HCT116 (cell line): ENCODE data around the gene RECQL5. TPM values are rescaled to one million over a fixed set of nuclear protein-coding genes. Genes with fewer than 3 reads are reported as not detected.

Experiments used
- ATAC-seq: fragments of 200-7000 bp; cut with Tn5 transposase; 2 replicates; pipeline ENCODE4 v1.9.1; 2020; ENCODE audit warnings: mild to moderate bottlenecking, moderate library complexity
- BruUV-seq: library from RNA; stranded (reverse); fragments of 400-500 nt; replicated peaks from 2 replicates; lab custom pipeline; 2021; lab: Mats Ljungman, UMichigan
- CTCF ChIA-PET: fragments of 300-600 bp; sonication (Branson Sonifier 250); formaldehyde crosslinking; loops from one replicate; lab custom pipeline; 2021; ENCODE audit warnings: antibody characterized with exemption; lab: Charles Lee
- POLR2A ChIA-PET: fragments of 300-600, 350-600 bp; sonication (Branson Sonifier 250); formaldehyde crosslinking; loops from one replicate; lab custom pipeline; 2021; ENCODE audit warnings: antibody characterized with exemption; lab: Charles Lee
- RAD21 ChIA-PET, 2 experiments: fragments of 300-600 bp; sonication (Branson Sonifier 250); formaldehyde crosslinking; loops; one replicate each; lab custom pipeline; 2023; ENCODE audit warnings: low total read pairs in 2 of 2; ENCODE audit not compliant: uncharacterized antibody in 2 of 2, unreplicated experiment in 2 of 2, low non-redundant PET in 1 of 2; lab: Charles Lee
- DNase-seq: peaks from one replicate; pipeline ENCODE4 v3.0.0-alpha.2; 2010; ENCODE audit warnings: low read depth, low spot score
- H2AFZ ChIP-seq: fragments of 200-600 bp; shearing (Covaris generic), sonication (generic); 2 replicates; pipeline ENCODE4 v1.6.1; 2017; ENCODE audit warnings: low read depth, mixed run types, mixed read lengths, antibody characterized with exemption, low read length; ENCODE audit not compliant: poor library complexity, severe bottlenecking
- H3K27ac ChIP-seq: 2 replicates; pipeline ENCODE4 v1.5.1; 2012; ENCODE audit warnings: low read depth, low read length
- H3K27me3 ChIP-seq: fragments of 200-600 bp; sonication (generic); 2 replicates; pipeline ENCODE4 v1.6.1; 2016; ENCODE audit warnings: mixed run types, low read length, mixed read lengths; ENCODE audit not compliant: insufficient read depth
- H3K36me3 ChIP-seq, 2 experiments: fragments of 200-500 bp in 1 of 2; fragments of 200-600 bp in 1 of 2; sonication (Bioruptor generic) in 1 of 2; sonication (generic) in 1 of 2; 2 replicates each; pipeline versions ENCODE4 v1.5.1 to v1.6.1; 2014 to 2016; ENCODE audit warnings: low read length in 2 of 2, inconsistent platforms in 1 of 2, mixed read lengths in 1 of 2, mixed run types in 1 of 2; ENCODE audit not compliant: insufficient read depth in 2 of 2, control insufficient read depth in 1 of 2
- H3K4me1 ChIP-seq, 2 experiments: fragments of 200-600 bp in 1 of 2; sonication (generic) in 1 of 2; 2 replicates each; pipeline versions ENCODE4 v1.5.1 to v1.6.1; 2012 to 2017; ENCODE audit warnings: low read length in 2 of 2, inconsistent platforms in 1 of 2, mild to moderate bottlenecking in 1 of 2, mixed read lengths in 1 of 2, mixed run types in 1 of 2, moderate library complexity in 1 of 2; ENCODE audit not compliant: insufficient read depth in 2 of 2, control insufficient read depth in 1 of 2
- H3K4me2 ChIP-seq: fragments of 200-600 bp; sonication (generic); 2 replicates; pipeline ENCODE4 v1.6.1; 2017; ENCODE audit warnings: mixed run types, low read length, mixed read lengths
- H3K4me3 ChIP-seq, 2 experiments: fragments of 200-600 bp in 1 of 2; sonication (generic) in 1 of 2; replicated peaks in 1 of 2; 2 replicates each; pipeline ENCODE4 v1.5.1; 2011 to 2016; ENCODE audit warnings: low read length in 2 of 2, control low read depth in 1 of 2, low read depth in 1 of 2, mild to moderate bottlenecking in 1 of 2, mixed read lengths in 1 of 2, mixed run types in 1 of 2
- H3K79me2 ChIP-seq: fragments of 200-600 bp; sonication (generic); 2 replicates; pipeline ENCODE4 v1.6.1; 2017; ENCODE audit warnings: mild to moderate bottlenecking, mixed run types, low read length, moderate library complexity, mixed read lengths; ENCODE audit not compliant: insufficient read depth
- H3K9ac ChIP-seq: fragments of 200-600 bp; sonication (generic); 2 replicates; pipeline ENCODE4 v1.6.1; 2016; ENCODE audit warnings: low read length, mixed read lengths
- H3K9me2 ChIP-seq: fragments of 200-600 bp; sonication (generic), shearing (Covaris generic); 2 replicates; pipeline ENCODE4 v1.6.1; 2017; ENCODE audit warnings: mixed run types, mild to moderate bottlenecking, moderate library complexity; ENCODE audit not compliant: insufficient read depth
- H3K9me3 ChIP-seq, 2 experiments: fragments of 200-500 bp in 1 of 2; fragments of 200-600 bp in 1 of 2; sonication (Bioruptor generic) in 1 of 2; sonication (generic) in 1 of 2; 2 replicates each; pipeline ENCODE4 v1.6.1; 2014 to 2017; ENCODE audit warnings: low read length in 2 of 2, mixed read lengths in 2 of 2, inconsistent platforms in 1 of 2, low read depth in 1 of 2, mild to moderate bottlenecking in 1 of 2, mixed run types in 1 of 2, moderate library complexity in 1 of 2; ENCODE audit not compliant: control insufficient read depth in 1 of 2, insufficient read depth in 1 of 2
- H4K20me1 ChIP-seq: fragments of 200-600 bp; sonication (generic), shearing (Covaris generic); 2 replicates; pipeline ENCODE4 v1.6.1; 2017; ENCODE audit warnings: mixed run types, mild to moderate bottlenecking, moderate library complexity; ENCODE audit not compliant: insufficient read depth
- CBX3 ChIP-seq: IDR thresholded peaks from 2 replicates; pipeline ENCODE4 v1.6.1; 2012; ENCODE audit warnings: low read depth
- ELF1 ChIP-seq: IDR thresholded peaks from 2 replicates; pipeline ENCODE4 v1.6.1; 2012; ENCODE audit warnings: low read depth, borderline replicate concordance
- MAX ChIP-seq: IDR thresholded peaks from 2 replicates; pipeline ENCODE4 v1.6.1; 2012
- POLR2A ChIP-seq: IDR thresholded peaks from 2 replicates; pipeline ENCODE4 v1.7.0; 2011; ENCODE audit warnings: borderline replicate concordance; ENCODE audit not compliant: insufficient read depth, insufficient read length; ENCODE audit errors: extremely low read depth
- RAD21 ChIP-seq: IDR thresholded peaks from 2 replicates; pipeline ENCODE4 v1.6.1; 2012; ENCODE audit warnings: low read depth, mild to moderate bottlenecking
- REST ChIP-seq: IDR thresholded peaks from 2 replicates; pipeline ENCODE4 v1.6.1; 2012; ENCODE audit warnings: low read depth
- SP1 ChIP-seq: IDR thresholded peaks from 2 replicates; pipeline ENCODE4 v1.6.1; 2012; ENCODE audit warnings: low read depth
- SRF ChIP-seq: IDR thresholded peaks from 2 replicates; pipeline ENCODE4 v1.6.1; 2012; ENCODE audit warnings: low read depth
- TCF7L2 ChIP-seq: IDR thresholded peaks from 2 replicates; pipeline ENCODE4 v1.7.0; 2011; ENCODE audit warnings: borderline replicate concordance, inconsistent platforms; ENCODE audit not compliant: insufficient read depth, insufficient read length; ENCODE audit errors: extremely low read depth
- YY1 ChIP-seq: IDR thresholded peaks from 2 replicates; pipeline ENCODE4 v1.6.1; 2011; ENCODE audit warnings: low read length, low read depth, moderate library complexity, mild to moderate bottlenecking; ENCODE audit not compliant: insufficient replicate concordance; ENCODE audit errors: extremely low read depth
- ZFX ChIP-seq: fragments of 450-650 bp; IDR thresholded peaks from 2 replicates; pipeline ENCODE4 v1.6.1; 2017
- intact Hi-C: fragments of 100-400 bp; cut with micrococcal nuclease; formaldehyde crosslinking; loops from 2 replicates; pipeline ENCODE4 v1.10.0; 2022
- total RNA-seq: library from RNA; stranded (reverse); gene quantifications from one replicate; pipeline ENCODE4 v1.2.1, GENCODE V29; 2021; ENCODE audit not compliant: unreplicated experiment
- TF ChIP-seq, protein P1 (sequence below): IDR thresholded peaks from 2 replicates; pipeline ENCODE4 v1.6.1; 2012
- TF ChIP-seq, protein P2 (sequence below), 3 experiments: fragments of 200-600 bp in 1 of 3; sonication (generic) in 1 of 3; IDR thresholded peaks in 2 of 3; conservative IDR thresholded peaks in 1 of 3; 2 replicates each; pipeline ENCODE4 v1.5.1; 2012 to 2017; ENCODE audit warnings: low read depth in 2 of 3, low read length in 2 of 3, antibody characterized with exemption in 1 of 3, borderline replicate concordance in 1 of 3, control low read depth in 1 of 3, mild to moderate bottlenecking in 1 of 3, mixed read lengths in 1 of 3, mixed run types in 1 of 3, moderate library complexity in 1 of 3; ENCODE audit not compliant: insufficient read depth in 1 of 3

Gene RECQL5
- total RNA-seq, 1 experiment from 2014 or later: 83.3 TPM

DNA sequence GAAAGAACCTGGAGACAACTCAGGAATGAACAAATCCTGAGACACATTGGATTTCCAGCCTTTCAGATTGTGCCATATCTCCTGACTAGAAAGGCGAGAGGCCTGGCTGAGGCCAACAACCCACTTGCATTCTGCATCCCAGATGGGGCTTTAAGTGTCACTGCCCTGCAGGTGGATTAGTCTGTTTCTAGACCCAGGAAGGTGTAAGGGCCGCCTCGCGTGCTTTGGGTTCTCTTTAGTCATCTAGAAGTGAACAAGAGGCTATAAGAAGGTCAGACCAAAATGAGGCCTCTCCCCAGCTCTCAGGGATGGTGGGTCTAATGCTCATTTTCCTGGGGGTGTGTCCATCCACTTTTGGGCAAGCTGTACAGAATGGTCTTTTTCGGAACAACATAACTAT, 5.1 kb upstream of the RECQL5 start:
- Histone ChIP-seq H4K20me1 (0 out of 2 replicates have a peak, but pooled peaks cover 4% of the 10 kb centered on the region), H3K27ac (no peak overlapping the region), H3K79me2 (peaks cover 91% of the 10 kb centered on the region), H3K4me3 (no peak overlapping the region), H3K9me2 (no peaks in the 10 kb centered on the region), H3K9me3 (no peaks in the 10 kb centered on the region), H3K9ac (no peak overlapping the region), H3K27me3 (no peaks in the 10 kb centered on the region), H2AFZ (no peak overlapping the region), H3K4me1 (peaks cover 6 to 18% of the 10 kb centered on the region in 2 experiments; a peak in 3 of 4 replicates), H3K36me3 (peaks cover 50 to 56% of the 10 kb centered on the region in 2 experiments), H3K4me2 (no peak overlapping the region)
- CTCF ChIA-PET: interaction anchor here (7.1 kb wide), 1 partner anchor 76 kb away, joined by 106 read pairs; no protein-coding TSS in a partner anchor
- ATAC-seq (no peak), DNase-seq (no peak)
- TF ChIP-seq TCF7L2: no peak
- no peak for TF ChIP-seq REST
- no peak for TF ChIP-seq SRF
- TF ChIP-seq ZFX: no peak
- TF ChIP-seq, protein P1, sequence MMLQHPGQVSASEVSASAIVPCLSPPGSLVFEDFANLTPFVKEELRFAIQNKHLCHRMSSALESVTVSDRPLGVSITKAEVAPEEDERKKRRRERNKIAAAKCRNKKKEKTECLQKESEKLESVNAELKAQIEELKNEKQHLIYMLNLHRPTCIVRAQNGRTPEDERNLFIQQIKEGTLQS: no peak
- TF ChIP-seq SP1: no peak
- TF ChIP-seq CBX3: no peak
- no peak for TF ChIP-seq POLR2A
- TF ChIP-seq YY1: no peak
- TF ChIP-seq RAD21: no peak
- TF ChIP-seq ELF1: no peak
- TF ChIP-seq, protein P2, sequence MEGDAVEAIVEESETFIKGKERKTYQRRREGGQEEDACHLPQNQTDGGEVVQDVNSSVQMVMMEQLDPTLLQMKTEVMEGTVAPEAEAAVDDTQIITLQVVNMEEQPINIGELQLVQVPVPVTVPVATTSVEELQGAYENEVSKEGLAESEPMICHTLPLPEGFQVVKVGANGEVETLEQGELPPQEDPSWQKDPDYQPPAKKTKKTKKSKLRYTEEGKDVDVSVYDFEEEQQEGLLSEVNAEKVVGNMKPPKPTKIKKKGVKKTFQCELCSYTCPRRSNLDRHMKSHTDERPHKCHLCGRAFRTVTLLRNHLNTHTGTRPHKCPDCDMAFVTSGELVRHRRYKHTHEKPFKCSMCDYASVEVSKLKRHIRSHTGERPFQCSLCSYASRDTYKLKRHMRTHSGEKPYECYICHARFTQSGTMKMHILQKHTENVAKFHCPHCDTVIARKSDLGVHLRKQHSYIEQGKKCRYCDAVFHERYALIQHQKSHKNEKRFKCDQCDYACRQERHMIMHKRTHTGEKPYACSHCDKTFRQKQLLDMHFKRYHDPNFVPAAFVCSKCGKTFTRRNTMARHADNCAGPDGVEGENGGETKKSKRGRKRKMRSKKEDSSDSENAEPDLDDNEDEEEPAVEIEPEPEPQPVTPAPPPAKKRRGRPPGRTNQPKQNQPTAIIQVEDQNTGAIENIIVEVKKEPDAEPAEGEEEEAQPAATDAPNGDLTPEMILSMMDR (IDR thresholded peaks at IDR 0.05 in 2 of 3, conservative IDR thresholded peaks at IDR 0.05 in 1 of 3; ENCODE audit: borderline replicate concordance in 1 of 3, insufficient read depth in 1 of 3, low read depth in 2 of 3, low read length in 2 of 3): no peak
- no peak for TF ChIP-seq MAX
- POLR2A ChIA-PET: interaction anchor here (0.8 kb wide), 1 partner anchor 108 kb away, joined by 4 read pairs; a partner anchor contains a TSS
- intact Hi-C loops: loop anchor here (10.0 kb wide), 1 partner anchor 183 kb away; the partner anchor contains the start of gene WBP2
- RAD21 ChIA-PET: no interaction called here
- BruUV-seq: no TSS peak
